ENCODE data around the gene PHF1. TPM values are rescaled to one million over a fixed set of nuclear protein-coding genes. Genes with fewer than 3 reads are reported as not detected.

Gene PHF1
- polyA plus RNA-seq, 4 donors, result 71.7 to 80.5 (median 73.3) TPM

- no peak for DNase-seq (ENCODE audit: low read depth in 4 of 4, low spot score in 3 of 4)
Measured at GRCh38 chr6:33417128-33417902, 6.5 kb downstream of the PHF1 start.

GRCh38 chr6:33417903-33418689 is 7.3 kb downstream of the PHF1 start, which contains the start of gene CUTA:
TSS of gene CUTA (minus strand) at chr6:33418107. CDS start at chr6:33418000, 107 bp downstream.
- peak; percentile 96 to 99 (median 98) for DNase-seq (ENCODE audit: low read depth in 4 of 4, low spot score in 3 of 4)

GRCh38 chr6:33418690-33419291 is 8.0 kb downstream of the PHF1 start:
- DNase-seq (ENCODE audit: low read depth in 4 of 4, low spot score in 3 of 4), result no peak

GRCh38 chr6:33419580-33420490 is 9.0 kb downstream of the PHF1 start, which contains the start of gene SYNGAP1:
TSS of gene SYNGAP1 (plus strand) at chr6:33420065. CDS start at chr6:33420265, 200 bp downstream.
- peak in 1 of 4 donors; percentile 55 for DNase-seq (ENCODE audit: low read depth in 4 of 4, low spot score in 3 of 4)

- DNase-seq (ENCODE audit: low read depth in 4 of 4, low spot score in 3 of 4), result no peak
Measured at GRCh38 chr6:33420491-33421343, 9.9 kb downstream of the PHF1 start.

- DNase-seq (ENCODE audit: low read depth in 4 of 4, low spot score in 3 of 4), result no peak
Measured at GRCh38 chr6:33421344-33421643, 10.5 kb downstream of the PHF1 start.

- DNase-seq (ENCODE audit: low read depth in 4 of 4, low spot score in 3 of 4), result no peak
Measured at GRCh38 chr6:33423777-33424176, 13.0 kb downstream of the PHF1 start.

GRCh38 chr6:33424855-33425667 is 14.2 kb downstream of the PHF1 start:
- no peak for DNase-seq (ENCODE audit: low read depth in 4 of 4, low spot score in 3 of 4)

- peak in 3 of 4 donors; percentile 65 to 78 (median 66) for DNase-seq (ENCODE audit: low read depth in 4 of 4, low spot score in 3 of 4)
Measured at GRCh38 chr6:33425668-33426577, 15.1 kb downstream of the PHF1 start.

- no peak for DNase-seq (ENCODE audit: low read depth in 4 of 4, low spot score in 3 of 4)
Measured at GRCh38 chr6:33426590-33427511, 16.0 kb downstream of the PHF1 start.

GRCh38 chr6:33427585-33428223 is 16.9 kb downstream of the PHF1 start:
- DNase-seq (ENCODE audit: low read depth in 4 of 4, low spot score in 3 of 4), result no peak

- DNase-seq (ENCODE audit: low read depth in 4 of 4, low spot score in 3 of 4), result no peak
Measured at GRCh38 chr6:33428224-33428965, 17.6 kb downstream of the PHF1 start.

- no peak for DNase-seq (ENCODE audit: low read depth in 4 of 4, low spot score in 3 of 4)
Measured at GRCh38 chr6:33428966-33429749, 18.3 kb downstream of the PHF1 start.

GRCh38 chr6:33429750-33430052 is 18.9 kb downstream of the PHF1 start:
- DNase-seq (ENCODE audit: low read depth in 4 of 4, low spot score in 3 of 4), result no peak

- DNase-seq (ENCODE audit: low read depth in 4 of 4, low spot score in 3 of 4), result no peak
Measured at GRCh38 chr6:33430334-33430733, 19.5 kb downstream of the PHF1 start.

Measured in right renal pelvis (tissue), 4 donors.